Mesendoderm (in vitro differentiated cells): ENCODE results near the gene PPT2.

Experiments used
- DNase-seq: peaks from one replicate; pipeline ENCODE4 v3.0.0; 2013
- H2AK5ac ChIP-seq: 2 replicates; pipeline ENCODE4 v1.6.1; 2013; ENCODE audit warnings: low read length, inconsistent platforms
- H2BK120ac ChIP-seq: 2 replicates; pipeline ENCODE4 v1.6.1; 2013; ENCODE audit warnings: low read depth, mild to moderate bottlenecking, low read length, moderate library complexity, mixed read lengths
- H2BK15ac ChIP-seq: replicated peaks from 2 replicates; pipeline ENCODE4 v1.6.1; 2013; ENCODE audit warnings: low read depth, mild to moderate bottlenecking, moderate library complexity
- H2BK5ac ChIP-seq: 2 replicates; pipeline ENCODE4 v1.6.1; 2013; ENCODE audit warnings: low read length, inconsistent platforms
- H3K18ac ChIP-seq: 2 replicates; pipeline ENCODE4 v1.6.1; 2013; ENCODE audit warnings: mild to moderate bottlenecking, low read length, mixed read lengths
- H3K23ac ChIP-seq: one replicate; pipeline ENCODE4 v1.6.1; 2013; ENCODE audit warnings: low read length
- H3K27ac ChIP-seq: 2 replicates; pipeline ENCODE4 v1.5.1; 2013; ENCODE audit warnings: low read depth, mild to moderate bottlenecking, inconsistent platforms, low read length, moderate library complexity
- H3K27me3 ChIP-seq: 2 replicates; pipeline ENCODE4 v1.6.1; 2013; ENCODE audit warnings: low read length, control low read depth, mild to moderate bottlenecking, inconsistent platforms; ENCODE audit not compliant: insufficient read depth, poor library complexity
- H3K36me3 ChIP-seq: 2 replicates; pipeline ENCODE4 v1.6.1; 2013; ENCODE audit warnings: low read length, inconsistent platforms; ENCODE audit not compliant: control insufficient read depth, insufficient read depth
- H3K4ac ChIP-seq: one replicate; pipeline ENCODE4 v1.6.1; 2013; ENCODE audit warnings: low read depth, mild to moderate bottlenecking, low read length, moderate library complexity
- H3K4me1 ChIP-seq: 2 replicates; pipeline ENCODE4 v1.6.1; 2013; ENCODE audit warnings: low read depth, low read length, inconsistent platforms; ENCODE audit not compliant: control insufficient read depth
- H3K4me2 ChIP-seq: 2 replicates; pipeline ENCODE4 v1.6.1; 2013; ENCODE audit warnings: low read length
- H3K4me3 ChIP-seq: 2 replicates; pipeline ENCODE4 v1.5.1; 2013; ENCODE audit warnings: mild to moderate bottlenecking, low read length
- H3K56ac ChIP-seq: one replicate; pipeline ENCODE4 v1.6.1; 2013; ENCODE audit warnings: low read length
- H3K79me1 ChIP-seq: 2 replicates; pipeline ENCODE4 v1.6.1; 2013; ENCODE audit warnings: low read length, inconsistent platforms
- H3K79me2 ChIP-seq: 2 replicates; pipeline ENCODE4 v1.6.1; 2013; ENCODE audit warnings: mild to moderate bottlenecking, low read length; ENCODE audit not compliant: control insufficient read depth, insufficient read depth
- H3K9ac ChIP-seq: 2 replicates; pipeline ENCODE4 v1.6.1; 2013; ENCODE audit warnings: low read length, inconsistent platforms
- H4K5ac ChIP-seq: one replicate; pipeline ENCODE4 v1.6.1; 2013; ENCODE audit warnings: low read length
- H4K8ac ChIP-seq: one replicate; pipeline ENCODE4 v1.6.1; 2013; ENCODE audit warnings: low read depth, mild to moderate bottlenecking, control low read depth, low read length, moderate library complexity
- WGBS: extraction: QIAGEN DNeasy Blood & Tissue Kit; methylation state at CpG from one replicate; pipeline ENCODE4 v1.1.7; 2013; ENCODE audit warnings: low lambda C conversion rate, missing lambda C conversion rate; ENCODE audit not compliant: insufficient coverage; ENCODE audit errors: extremely low coverage; 5-methylcytosine and 5-hydroxymethylcytosine counted together

PPT2 gene

DNA sequence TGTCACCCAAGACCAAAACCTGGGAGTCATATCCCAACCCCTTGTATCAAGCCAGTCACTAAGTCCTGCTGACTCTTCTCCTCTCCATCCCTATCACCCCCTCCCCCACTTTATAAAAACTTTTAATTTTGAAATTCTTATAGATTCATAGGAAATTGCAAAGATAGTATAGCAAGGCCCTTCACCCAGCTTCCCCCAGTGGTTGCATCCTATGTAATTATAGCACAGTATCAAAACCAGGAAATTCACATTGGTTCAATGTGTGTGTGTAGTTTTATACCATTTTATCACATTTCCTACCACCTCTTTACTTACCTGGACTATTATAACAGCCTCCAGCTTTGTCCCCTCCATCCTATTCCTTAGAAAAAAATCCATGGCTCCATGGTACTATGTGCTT is 4.1 kb downstream of the PPT2 start:
- Histone ChIP-seq H3K4ac (no peak overlapping the region), H3K79me1 (peaks cover 8% of the 10 kb centered on the region), H3K4me2 (no peak overlapping the region), H4K5ac (no peak overlapping the region), H3K27ac (no peak overlapping the region), H4K8ac (no peak overlapping the region), H3K18ac (no peak overlapping the region), H2BK120ac (no peak overlapping the region), H3K4me3 (no peak overlapping the region), H3K9ac (no peak overlapping the region), H3K36me3 (peaks cover 2% of the 10 kb centered on the region), H3K56ac (no peak overlapping the region), H2BK5ac (no peak overlapping the region), H2AK5ac (no peak overlapping the region), H3K23ac (no peak overlapping the region), H2BK15ac (no peak overlapping the region), H3K4me1 (peaks cover 3% of the 10 kb centered on the region), H3K27me3 (no peaks in the 10 kb centered on the region), H3K79me2 (no peaks in the 10 kb centered on the region)
- no peak for DNase-seq

DNA sequence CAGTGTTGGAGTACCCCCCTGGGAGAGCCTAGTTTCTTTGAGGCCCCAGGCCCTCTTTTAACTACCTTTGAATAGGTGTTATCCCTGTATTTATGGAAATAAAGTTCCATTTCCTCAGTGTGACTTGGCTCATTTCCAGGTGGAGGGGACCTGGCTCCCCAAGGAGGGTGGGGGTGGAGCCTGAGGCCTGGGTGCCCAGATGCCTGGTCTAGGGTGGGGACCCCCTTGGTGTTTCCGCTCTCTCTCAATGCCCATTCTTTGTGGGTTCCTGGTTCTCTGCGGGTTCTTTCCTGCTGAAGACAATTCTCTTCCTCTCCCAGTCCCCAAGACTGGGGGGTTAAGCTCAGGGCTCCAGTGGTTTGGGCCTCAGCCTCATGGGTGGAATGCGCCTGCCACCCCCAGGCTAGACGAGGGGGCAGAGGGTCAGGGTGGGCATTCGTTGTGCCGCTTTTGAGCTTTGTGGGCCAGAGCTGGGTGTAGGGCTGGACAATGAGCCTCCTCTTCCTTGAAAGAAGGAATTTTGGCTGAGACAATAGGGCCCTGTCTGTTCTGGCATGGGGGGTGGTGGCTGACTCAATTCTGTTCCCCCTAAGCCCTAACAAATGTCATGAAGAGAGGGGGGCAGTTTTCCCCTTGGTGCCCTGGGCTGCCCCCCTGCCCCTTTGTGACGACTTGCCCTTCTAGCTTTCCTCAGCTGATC is 9.8 kb downstream of the PPT2 start:
- Histone ChIP-seq H3K27ac (peak overlapping the region; percentile 46), H4K5ac (no peak overlapping the region), H3K23ac (no peak overlapping the region), H4K8ac (no peak overlapping the region), H3K4me2 (no peak overlapping the region), H3K9ac (no peak overlapping the region), H2BK5ac (no peak overlapping the region), H2BK120ac (no peak overlapping the region), H3K79me1 (no peaks in the 10 kb centered on the region), H3K4ac (no peak overlapping the region), H3K79me2 (no peaks in the 10 kb centered on the region), H2BK15ac (no peak overlapping the region), H3K4me1 (no peaks in the 10 kb centered on the region), H3K36me3 (no peaks in the 10 kb centered on the region), H3K56ac (no peak overlapping the region), H2AK5ac (no peak overlapping the region), H3K27me3 (no peaks in the 10 kb centered on the region), H3K18ac (no peak overlapping the region), H3K4me3 (no peak overlapping the region)
- WGBS: no CpG with 5 or more reads among the region's 7 CpGs
- no peak for DNase-seq

DNA sequence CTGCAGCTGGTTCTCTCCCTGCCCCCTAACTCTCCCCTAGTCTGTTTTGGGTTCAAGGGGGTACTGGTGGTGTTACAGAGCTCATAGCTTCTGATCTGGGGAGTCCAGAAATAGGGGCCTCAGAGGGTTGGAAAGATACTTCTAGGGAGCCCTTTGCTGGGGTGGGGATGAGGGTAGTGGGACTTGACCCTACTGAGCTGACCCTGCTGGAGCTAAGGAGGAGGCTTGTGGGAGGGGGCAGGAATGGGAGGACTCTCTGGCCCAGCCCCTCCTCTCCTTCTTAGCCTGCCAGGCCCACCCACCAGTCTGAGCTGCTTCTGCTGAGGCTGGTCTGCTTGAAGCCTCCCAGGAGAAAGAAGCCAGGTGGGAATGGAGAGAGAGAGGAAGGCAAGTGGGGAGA is 10.4 kb downstream of the PPT2 start, which contains the start of gene EGFL8:
EGFL8 (plus strand) TSS at position 301 of the 400 bp plus-strand sequence. CDS start 1,571 bp downstream, outside the sequence.
- H4K5ac ChIP-seq: no peak within 1 kb of the TSS
- H2BK15ac ChIP-seq: no peak within 1 kb of the TSS
- no peak within 1 kb of the TSS for H3K18ac ChIP-seq
- H2BK120ac ChIP-seq: no peak within 1 kb of the TSS
- H3K4me2 ChIP-seq: no peak within 1 kb of the TSS
- no peaks in the 10 kb centered on the region for H3K79me2 ChIP-seq
- no peak for DNase-seq
- H2BK5ac ChIP-seq: no peak within 1 kb of the TSS
- H3K27me3 ChIP-seq: no peaks in the 10 kb centered on the region
- no peak within 1 kb of the TSS for H3K4me3 ChIP-seq
- no peak within 1 kb of the TSS for H3K9ac ChIP-seq
- H4K8ac ChIP-seq: no peak within 1 kb of the TSS
- no peaks in the 10 kb centered on the region for H3K4me1 ChIP-seq
- H3K79me1 ChIP-seq: no peaks in the 10 kb centered on the region
- peak within 1 kb of the TSS; percentile 46 for H3K27ac ChIP-seq
- no peak within 1 kb of the TSS for H3K56ac ChIP-seq
- no peaks in the 10 kb centered on the region for H3K36me3 ChIP-seq
- H3K4ac ChIP-seq: no peak within 1 kb of the TSS
- H2AK5ac ChIP-seq: no peak within 1 kb of the TSS
- H3K23ac ChIP-seq: no peak within 1 kb of the TSS

DNA sequence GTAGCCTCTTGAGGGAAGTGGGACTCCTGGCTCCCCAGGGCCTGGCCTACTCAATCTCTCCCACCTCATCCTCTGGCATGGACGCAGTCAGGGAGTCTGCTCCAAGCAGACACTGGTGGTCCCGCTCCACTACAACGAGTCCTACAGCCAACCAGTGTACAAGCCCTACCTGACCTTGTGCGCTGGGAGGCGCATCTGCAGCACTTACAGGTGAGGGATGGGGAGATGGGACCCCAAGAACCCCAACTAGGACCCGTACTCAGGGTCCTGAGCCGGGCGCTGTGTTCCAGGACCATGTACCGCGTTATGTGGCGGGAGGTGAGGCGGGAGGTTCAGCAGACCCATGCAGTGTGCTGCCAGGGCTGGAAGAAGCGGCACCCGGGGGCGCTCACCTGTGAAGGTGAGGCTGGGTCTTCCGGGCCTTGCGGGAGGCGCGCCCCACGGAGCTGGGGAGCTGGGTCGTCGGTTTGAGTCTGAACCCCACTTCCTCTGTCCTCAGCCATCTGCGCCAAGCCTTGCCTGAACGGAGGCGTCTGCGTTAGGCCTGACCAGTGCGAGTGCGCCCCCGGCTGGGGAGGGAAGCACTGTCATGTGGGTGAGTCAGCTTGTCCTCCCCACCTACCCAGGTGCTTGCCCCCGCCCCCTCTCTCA is 12.6 kb downstream of the PPT2 start:
- H4K5ac ChIP-seq: no peak overlapping the region
- H4K8ac ChIP-seq: no peak overlapping the region
- no peak overlapping the region for H3K18ac ChIP-seq
- H2BK15ac ChIP-seq: no peak overlapping the region
- H3K4me2 ChIP-seq: no peak overlapping the region
- peak overlapping the region; percentile 42 for H3K56ac ChIP-seq
- H3K4me1 ChIP-seq: no peaks in the 10 kb centered on the region
- H3K79me1 ChIP-seq: peaks cover 3% of the 10 kb centered on the region
- no CpG with 5 or more reads among the region's 30 CpGs for WGBS
- no peak overlapping the region for H2BK5ac ChIP-seq
- no peak overlapping the region for H3K9ac ChIP-seq
- DNase-seq: peak; percentile 82
- H3K36me3 ChIP-seq: peaks cover 2% of the 10 kb centered on the region
- H2AK5ac ChIP-seq: no peak overlapping the region
- H3K79me2 ChIP-seq: no peaks in the 10 kb centered on the region
- H3K4me3 ChIP-seq: no peak overlapping the region
- no peak overlapping the region for H3K27ac ChIP-seq
- no peak overlapping the region for H3K23ac ChIP-seq
- no peak overlapping the region for H2BK120ac ChIP-seq
- no peaks in the 10 kb centered on the region for H3K27me3 ChIP-seq
- H3K4ac ChIP-seq: no peak overlapping the region

DNA sequence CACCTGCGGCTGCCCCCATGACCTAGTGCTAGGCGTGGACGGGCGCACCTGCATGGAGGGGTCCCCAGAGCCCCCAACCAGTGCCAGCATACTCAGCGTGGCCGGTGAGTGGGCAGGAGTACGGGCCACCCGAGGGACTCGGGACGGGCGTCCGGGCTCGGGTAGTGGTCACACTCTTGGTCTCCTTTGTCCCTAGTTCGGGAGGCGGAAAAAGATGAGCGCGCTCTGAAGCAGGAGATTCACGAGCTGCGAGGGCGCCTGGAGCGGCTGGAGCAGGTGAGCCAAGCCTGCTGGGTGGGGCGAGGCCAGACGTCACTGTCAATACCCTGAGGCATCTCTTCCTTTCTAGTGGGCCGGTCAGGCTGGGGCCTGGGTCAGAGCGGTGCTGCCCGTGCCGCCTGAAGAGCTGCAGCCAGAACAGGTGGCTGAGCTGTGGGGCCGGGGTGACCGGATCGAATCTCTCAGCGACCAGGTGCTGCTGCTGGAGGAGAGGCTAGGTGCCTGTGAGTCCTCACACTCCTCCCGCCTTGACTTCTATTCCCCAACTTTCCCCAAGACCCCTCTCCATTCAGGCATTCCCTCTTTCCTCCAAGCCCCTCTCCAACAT is 13.3 kb downstream of the PPT2 start:
- Histone ChIP-seq H3K4me2 (no peak overlapping the region), H4K5ac (no peak overlapping the region), H3K27ac (peak overlapping the region; percentile 73), H3K79me1 (peaks cover 3% of the 10 kb centered on the region), H3K79me2 (no peaks in the 10 kb centered on the region), H3K9ac (no peak overlapping the region), H2BK15ac (no peak overlapping the region), H3K23ac (peak overlapping the region; percentile 89), H2BK5ac (peak overlapping the region; percentile 30), H4K8ac (no peak overlapping the region), H3K36me3 (peaks cover 2% of the 10 kb centered on the region), H3K4me3 (no peak overlapping the region), H3K4me1 (no peaks in the 10 kb centered on the region), H3K18ac (no peak overlapping the region), H3K4ac (no peak overlapping the region), H2BK120ac (no peak overlapping the region), H2AK5ac (no peak overlapping the region), H3K27me3 (no peaks in the 10 kb centered on the region), H3K56ac (peak overlapping the region; percentile 56)
- no CpG with 5 or more reads among the region's 32 CpGs for WGBS
- DNase-seq: no peak
